ENCODE data around the gene C2orf76.
A peak's percentile ranks its signal among the peaks of the same experiment; 100 is the strongest.
"Not testable (repeated sequence)": the region's sequence is repeated elsewhere in the genome, so short reads cannot be mapped to it uniquely, and the experiment has no call there.

C2orf76 gene

GRCh38 chr2:119366649-119367471 is at the start of gene C2orf76, which contains the start of gene DBI:
Gene C2orf76 (minus strand): TSS chr2:119366834. CDS start chr2:119339959, 26,875 bp downstream.
Gene DBI (plus strand): TSS chr2:119366977. CDS start chr2:119367052, 75 bp downstream.
- Histone ChIP-seq H3K4me3 (ENCODE audit: low read length) (peak within 1 kb of the TSS; percentile 93), H3K4me1 (ENCODE audit: control insufficient read depth, insufficient read depth, low read length) (peaks cover 36% of the 10 kb centered on the region), H3K36me3 (ENCODE audit: control insufficient read depth, insufficient read depth, low read length, severe bottlenecking) (peaks cover 40% of the 10 kb centered on the region), H3K9me3 (ENCODE audit: control insufficient read depth, low read length) (no peaks in the 10 kb centered on the region), H3K27me3 (replicated peaks; ENCODE audit: control insufficient read depth, insufficient read depth, low read length) (no peaks in the 10 kb centered on the region), H3K9ac (ENCODE audit: low read length) (peak within 1 kb of the TSS; percentile 96)
- peak; percentile 98 for DNase-seq (ENCODE audit: low read depth)

- peaks cover 9% of the 10 kb centered on the region for H3K27me3 ChIP-seq (replicated peaks; ENCODE audit: control insufficient read depth, insufficient read depth, low read length)
- peaks cover 15% of the 10 kb centered on the region for H3K4me1 ChIP-seq (ENCODE audit: control insufficient read depth, insufficient read depth, low read length)
- peaks cover 17% of the 10 kb centered on the region for H3K9me3 ChIP-seq (ENCODE audit: control insufficient read depth, low read length)
- DNase-seq (ENCODE audit: low read depth), result no peak
- H3K36me3 ChIP-seq (ENCODE audit: control insufficient read depth, insufficient read depth, low read length, severe bottlenecking), result no peaks in the 10 kb centered on the region
- H3K9ac ChIP-seq (ENCODE audit: low read length), result no peak overlapping the region
- H3K4me3 ChIP-seq (ENCODE audit: low read length), result no peak overlapping the region
These were observed 49.0 kb upstream of the C2orf76 start for GRCh38 chr2:119415630-119416029.

- H3K27me3 ChIP-seq (replicated peaks; ENCODE audit: control insufficient read depth, insufficient read depth, low read length), result peaks cover 9% of the 10 kb centered on the region
- no peak overlapping the region for H3K9ac ChIP-seq (ENCODE audit: low read length)
- H3K4me3 ChIP-seq (ENCODE audit: low read length), result no peak overlapping the region
- H3K36me3 ChIP-seq (ENCODE audit: control insufficient read depth, insufficient read depth, low read length, severe bottlenecking), result no peaks in the 10 kb centered on the region
- H3K9me3 ChIP-seq (ENCODE audit: control insufficient read depth, low read length), result peaks cover 17% of the 10 kb centered on the region
- H3K4me1 ChIP-seq (ENCODE audit: control insufficient read depth, insufficient read depth, low read length), result peaks cover 9% of the 10 kb centered on the region
- no peak for DNase-seq (ENCODE audit: low read depth)
These were observed 48.3 kb upstream of the C2orf76 start for GRCh38 chr2:119414894-119415293.

GRCh38 chr2:119409506-119409905 is 42.9 kb upstream of the C2orf76 start:
- Histone ChIP-seq H3K4me1 (ENCODE audit: control insufficient read depth, insufficient read depth, low read length) (peaks cover 6% of the 10 kb centered on the region), H3K9ac (ENCODE audit: low read length) (no peak overlapping the region)

GRCh38 chr2:119408221-119408619 is 41.6 kb upstream of the C2orf76 start:
- Histone ChIP-seq H3K9ac (ENCODE audit: low read length) (no peak overlapping the region), H3K4me3 (ENCODE audit: low read length) (no peak overlapping the region), H3K4me1 (ENCODE audit: control insufficient read depth, insufficient read depth, low read length) (peaks cover 1% of the 10 kb centered on the region), H3K36me3 (ENCODE audit: control insufficient read depth, insufficient read depth, low read length, severe bottlenecking) (no peaks in the 10 kb centered on the region), H3K9me3 (ENCODE audit: control insufficient read depth, low read length) (peaks cover 9% of the 10 kb centered on the region), H3K27me3 (replicated peaks; ENCODE audit: control insufficient read depth, insufficient read depth, low read length) (peaks cover 25% of the 10 kb centered on the region)
- peak; percentile 35 for DNase-seq (ENCODE audit: low read depth)

More at GRCh38 chr2:119409506-119409905, 42.9 kb upstream of the C2orf76 start:
- no peak for DNase-seq (ENCODE audit: low read depth)
- peaks cover 12% of the 10 kb centered on the region for H3K9me3 ChIP-seq (ENCODE audit: control insufficient read depth, low read length)
- H3K27me3 ChIP-seq (replicated peaks; ENCODE audit: control insufficient read depth, insufficient read depth, low read length), result peaks cover 22% of the 10 kb centered on the region
- H3K4me3 ChIP-seq (ENCODE audit: low read length), result no peak overlapping the region
- no peaks in the 10 kb centered on the region for H3K36me3 ChIP-seq (ENCODE audit: control insufficient read depth, insufficient read depth, low read length, severe bottlenecking)

- peaks cover 9% of the 10 kb centered on the region for H3K9me3 ChIP-seq (ENCODE audit: control insufficient read depth, low read length)
- DNase-seq (ENCODE audit: low read depth), result peak; percentile 83
- H3K9ac ChIP-seq (ENCODE audit: low read length), result no peak overlapping the region
- peaks cover 7% of the 10 kb centered on the region for H3K4me1 ChIP-seq (ENCODE audit: control insufficient read depth, insufficient read depth, low read length)
- H3K27me3 ChIP-seq (replicated peaks; ENCODE audit: control insufficient read depth, insufficient read depth, low read length), result peaks cover 25% of the 10 kb centered on the region
- no peaks in the 10 kb centered on the region for H3K36me3 ChIP-seq (ENCODE audit: control insufficient read depth, insufficient read depth, low read length, severe bottlenecking)
- H3K4me3 ChIP-seq (ENCODE audit: low read length), result no peak overlapping the region
These were observed 41.0 kb upstream of the C2orf76 start for GRCh38 chr2:119407430-119408220.

- Histone ChIP-seq H3K27me3 (replicated peaks; ENCODE audit: control insufficient read depth, insufficient read depth, low read length) (peaks cover 18% of the 10 kb centered on the region), H3K36me3 (ENCODE audit: control insufficient read depth, insufficient read depth, low read length, severe bottlenecking) (no peaks in the 10 kb centered on the region), H3K4me1 (ENCODE audit: control insufficient read depth, insufficient read depth, low read length) (peaks cover 9% of the 10 kb centered on the region), H3K4me3 (ENCODE audit: low read length) (no peak overlapping the region), H3K9me3 (ENCODE audit: control insufficient read depth, low read length) (peaks cover 5% of the 10 kb centered on the region), H3K9ac (ENCODE audit: low read length) (no peak overlapping the region)
- no peak for DNase-seq (ENCODE audit: low read depth)
These were observed 38.5 kb upstream of the C2orf76 start for GRCh38 chr2:119405151-119405550.

- not testable (repeated sequence) for H3K9ac ChIP-seq (ENCODE audit: low read length); DNase-seq (ENCODE audit: low read depth); H3K9me3 ChIP-seq (ENCODE audit: control insufficient read depth, low read length); H3K36me3 ChIP-seq (ENCODE audit: control insufficient read depth, insufficient read depth, low read length, severe bottlenecking); H3K4me1 ChIP-seq (ENCODE audit: control insufficient read depth, insufficient read depth, low read length); H3K4me3 ChIP-seq (ENCODE audit: low read length)
- peaks cover 25% of the 10 kb centered on the region for H3K27me3 ChIP-seq (replicated peaks; ENCODE audit: control insufficient read depth, insufficient read depth, low read length)
These were observed 37.0 kb upstream of the C2orf76 start for GRCh38 chr2:119403618-119404017.

GRCh38 chr2:119402645-119403560 is 36.3 kb upstream of the C2orf76 start:
- Histone ChIP-seq H3K9ac (ENCODE audit: low read length) (peak overlapping the region; percentile 13), H3K27me3 (replicated peaks; ENCODE audit: control insufficient read depth, insufficient read depth, low read length) (peaks cover 27% of the 10 kb centered on the region), H3K36me3 (ENCODE audit: control insufficient read depth, insufficient read depth, low read length, severe bottlenecking) (no peaks in the 10 kb centered on the region), H3K4me3 (ENCODE audit: low read length) (no peak overlapping the region), H3K9me3 (ENCODE audit: control insufficient read depth, low read length) (peaks cover 5% of the 10 kb centered on the region), H3K4me1 (ENCODE audit: control insufficient read depth, insufficient read depth, low read length) (peaks cover 9% of the 10 kb centered on the region)
- DNase-seq (ENCODE audit: low read depth), result no peak

GRCh38 chr2:119402106-119402505 is 35.5 kb upstream of the C2orf76 start:
- no peak overlapping the region for H3K4me3 ChIP-seq (ENCODE audit: low read length)
- H3K36me3 ChIP-seq (ENCODE audit: control insufficient read depth, insufficient read depth, low read length, severe bottlenecking), result no peaks in the 10 kb centered on the region
- H3K9ac ChIP-seq (ENCODE audit: low read length), result no peak overlapping the region
- H3K4me1 ChIP-seq (ENCODE audit: control insufficient read depth, insufficient read depth, low read length), result peaks cover 9% of the 10 kb centered on the region
- peaks cover 5% of the 10 kb centered on the region for H3K9me3 ChIP-seq (ENCODE audit: control insufficient read depth, low read length)
- peaks cover 24% of the 10 kb centered on the region for H3K27me3 ChIP-seq (replicated peaks; ENCODE audit: control insufficient read depth, insufficient read depth, low read length)
- no peak for DNase-seq (ENCODE audit: low read depth)

All from adipocyte (in vitro differentiated cells).